AG09309 (cell line): ENCODE results near the gene YKT6.
A peak's percentile ranks its signal among the peaks of the same experiment; 100 is the strongest.

ENCODE experiments used
- DNase-seq: peaks from one replicate; pipeline ENCODE4 v3.0.0-alpha.2; 2010; ENCODE audit warnings: low read depth
- H3K4me3 ChIP-seq: 2 replicates; pipeline ENCODE4 v1.5.1; 2011; ENCODE audit warnings: mild to moderate bottlenecking, low read depth, low read length, moderate library complexity; ENCODE audit not compliant: control insufficient read depth
- CTCF ChIP-seq: IDR thresholded peaks from 2 replicates; pipeline ENCODE4 v1.5.1; 2011; ENCODE audit warnings: mild to moderate bottlenecking, low read depth, low read length, inconsistent platforms; ENCODE audit not compliant: insufficient read depth, control insufficient read depth; ENCODE audit errors: missing control alignments

Gene YKT6

GRCh38 chr7:44257213-44257612 is 56.4 kb downstream of the YKT6 start:
- TF ChIP-seq CTCF = no peak
- no peak overlapping the region for H3K4me3 ChIP-seq
- no peak for DNase-seq

- peak; percentile 57 for DNase-seq
- TF ChIP-seq CTCF = no peak
- H3K4me3 ChIP-seq = no peak overlapping the region
Observed at GRCh38 chr7:44257618-44258422, 57.0 kb downstream of the YKT6 start.

GRCh38 chr7:44258423-44258760 is 57.6 kb downstream of the YKT6 start:
- no peak overlapping the region for H3K4me3 ChIP-seq
- DNase-seq = no peak
- TF ChIP-seq CTCF = no peak

GRCh38 chr7:44258865-44259546 is 58.2 kb downstream of the YKT6 start:
- no peak for TF ChIP-seq CTCF
- no peak for DNase-seq
- H3K4me3 ChIP-seq = no peak overlapping the region

- DNase-seq = peak; percentile 93
- no peak overlapping the region for H3K4me3 ChIP-seq
- no peak for TF ChIP-seq CTCF
Observed at GRCh38 chr7:44259547-44260457, 59.0 kb downstream of the YKT6 start.

GRCh38 chr7:44261240-44261639 is 60.5 kb downstream of the YKT6 start:
- H3K4me3 ChIP-seq = no peak overlapping the region
- TF ChIP-seq CTCF = no peak
- DNase-seq = no peak
